GM23338 (cell line): ENCODE data around the gene RNF220. TPM values are rescaled to one million over a fixed set of nuclear protein-coding genes. Genes with fewer than 3 reads are reported as not detected.

Experiments
- ATAC-seq: fragments of 200-7000 bp; cut with Tn5 transposase; 3 replicates; pipeline ENCODE4 v1.9.1; 2020
- DNase-seq: peaks from one replicate; pipeline ENCODE4 v3.0.0-alpha.2; 2015; ENCODE audit warnings: low spot score
- H2AFZ ChIP-seq: fragments of 200-600 bp; sonication (generic); 2 replicates; pipeline ENCODE4 v1.8.0; 2016; ENCODE audit warnings: antibody characterized with exemption, mild to moderate bottlenecking, moderate library complexity
- H3F3A ChIP-seq: fragments of 200-600 bp; sonication (generic); replicated peaks from 2 replicates; pipeline ENCODE4 v1.8.0; 2017; ENCODE audit warnings: antibody characterized with exemption, mixed run types, low read depth
- H3K27ac ChIP-seq: fragments of 200-600 bp; sonication (generic); 2 replicates; pipeline ENCODE4 v1.6.1; 2016; ENCODE audit warnings: low read depth
- H3K27me3 ChIP-seq: fragments of 200-600 bp; sonication (generic); 2 replicates; pipeline ENCODE4 v1.8.0; 2016; ENCODE audit warnings: mild to moderate bottlenecking, mixed run types, moderate library complexity; ENCODE audit not compliant: insufficient read depth
- H3K36me3 ChIP-seq: fragments of 200-600 bp; sonication (generic); 2 replicates; pipeline ENCODE4 v1.8.0; 2016; ENCODE audit warnings: mild to moderate bottlenecking; ENCODE audit not compliant: insufficient read depth
- H3K4me1 ChIP-seq: fragments of 200-600 bp; sonication (generic); 2 replicates; pipeline ENCODE4 v1.8.0; 2016; ENCODE audit warnings: mild to moderate bottlenecking, moderate library complexity; ENCODE audit not compliant: insufficient read depth
- H3K4me2 ChIP-seq: fragments of 200-600 bp; sonication (generic); 2 replicates; pipeline ENCODE4 v1.7.1; 2017; ENCODE audit warnings: mixed run types
- H3K4me3 ChIP-seq: fragments of 200-600 bp; sonication (generic); 2 replicates; pipeline ENCODE4 v1.6.1; 2016; ENCODE audit warnings: mixed run types
- H3K79me2 ChIP-seq: fragments of 200-600 bp; sonication (generic); replicated peaks from 2 replicates; pipeline ENCODE4 v1.8.0; 2017; ENCODE audit warnings: mild to moderate bottlenecking; ENCODE audit not compliant: insufficient read depth
- H3K9me2 ChIP-seq: fragments of 200-600 bp; sonication (generic); 2 replicates; pipeline ENCODE4 v1.8.0; 2017; ENCODE audit not compliant: insufficient read depth
- H4K20me1 ChIP-seq: fragments of 200-600 bp; sonication (generic); replicated peaks from 2 replicates; pipeline ENCODE4 v1.8.0; 2017; ENCODE audit warnings: mild to moderate bottlenecking; ENCODE audit not compliant: insufficient read depth
- H3K27ac Mint-ChIP-seq: 2 replicates; pipeline ENCODE4 v1.8.0; 2020; ENCODE audit warnings: inconsistent platforms, mild to moderate bottlenecking, moderate library complexity, mixed read lengths
- H3K27me3 Mint-ChIP-seq: 3 replicates; pipeline ENCODE4 v1.8.0; 2022; ENCODE audit warnings: low read depth, mild to moderate bottlenecking, moderate library complexity, mixed read lengths, inconsistent platforms; ENCODE audit not compliant: insufficient read depth, poor library complexity
- H3K36me3 Mint-ChIP-seq: 3 replicates; pipeline ENCODE4 v1.8.0; 2021; ENCODE audit warnings: low read depth, mild to moderate bottlenecking, inconsistent platforms, moderate library complexity, mixed read lengths
- H3K4me1 Mint-ChIP-seq: 3 replicates; pipeline ENCODE4 v1.8.0; 2020; ENCODE audit warnings: mild to moderate bottlenecking, inconsistent platforms, mixed read lengths
- H3K4me3 Mint-ChIP-seq: 3 replicates; pipeline ENCODE4 v1.8.0; 2021; ENCODE audit warnings: moderate library complexity, mild to moderate bottlenecking, inconsistent platforms, mixed read lengths
- H3K9me3 Mint-ChIP-seq: 3 replicates; pipeline ENCODE4 v1.8.0; 2020; ENCODE audit warnings: moderate library complexity, mild to moderate bottlenecking, inconsistent platforms, mixed read lengths
- CREB1 ChIP-seq: fragments of 250-450 bp; sonication (Bioruptor Pico); IDR thresholded peaks from 2 replicates; pipeline ENCODE4 v1.5.0; 2020; ENCODE audit warnings: low read depth, mild to moderate bottlenecking, moderate library complexity
- CTCF ChIP-seq, 2 experiments: fragments of 200-600 bp in 1 of 2; sonication (generic) in 1 of 2; conservative IDR thresholded peaks; 2 replicates each; pipeline versions ENCODE4 v1.5.1 to v1.6.1; 2016 to 2017; ENCODE audit warnings: antibody characterized with exemption in 2 of 2, low read depth in 2 of 2, mild to moderate bottlenecking in 2 of 2, moderate library complexity in 1 of 2
- ETS1 ChIP-seq: IDR thresholded peaks from 2 replicates; pipeline ENCODE4 v1.6.1; 2016; ENCODE audit warnings: antibody characterized with exemption
- EZH2 ChIP-seq: fragments of 200-600 bp; sonication (generic); IDR thresholded peaks from one replicate; pipeline ENCODE4 v1.8.0; 2017; ENCODE audit warnings: antibody characterized with exemption, mild to moderate bottlenecking, low read depth; ENCODE audit not compliant: unreplicated experiment
- EZH2phosphoT487 ChIP-seq: fragments of 200-600 bp; sonication (generic); IDR thresholded peaks from one replicate; pipeline ENCODE4 v1.8.1; 2018; ENCODE audit warnings: antibody characterized with exemption; ENCODE audit not compliant: unreplicated experiment
- JUNB ChIP-seq: IDR thresholded peaks from one replicate; pipeline ENCODE4 v1.6.1; 2016; ENCODE audit warnings: antibody characterized with exemption; ENCODE audit not compliant: unreplicated experiment
- NANOG ChIP-seq: IDR thresholded peaks from 2 replicates; pipeline ENCODE4 v1.6.1; 2016; ENCODE audit warnings: antibody characterized with exemption, borderline replicate concordance
- POLR2AphosphoS5 ChIP-seq: IDR thresholded peaks from 2 replicates; pipeline ENCODE4 v1.6.1; 2016; ENCODE audit warnings: antibody characterized with exemption, low read depth
- REST ChIP-seq: IDR thresholded peaks from one replicate; pipeline ENCODE4 v1.6.1; 2018; ENCODE audit warnings: antibody characterized with exemption; ENCODE audit not compliant: unreplicated experiment
- STAT1 ChIP-seq: IDR thresholded peaks from one replicate; pipeline ENCODE4 v1.6.1; 2016; ENCODE audit warnings: antibody characterized with exemption; ENCODE audit not compliant: unreplicated experiment
- ZNF114 ChIP-seq: fragments of 250-450 bp; sonication (Bioruptor Pico); IDR thresholded peaks from 2 replicates; pipeline ENCODE4 v1.5.0; 2020; ENCODE audit warnings: mild to moderate bottlenecking, moderate library complexity
- ZNF331 ChIP-seq: fragments of 250-450 bp; sonication (Bioruptor Pico); IDR thresholded peaks from 2 replicates; pipeline ENCODE4 v1.5.0; 2020; ENCODE audit warnings: low read depth, mild to moderate bottlenecking, moderate library complexity
- ZNF462 ChIP-seq: fragments of 250-450 bp; sonication (Bioruptor Pico); IDR thresholded peaks from 2 replicates; pipeline ENCODE4 v1.5.0; 2020; ENCODE audit warnings: mild to moderate bottlenecking, moderate library complexity
- polyA plus RNA-seq: library from polyadenylated mRNA; unstranded; fragments of >200 nt; fragmentation: Nextera tagmentation; extraction: Ambion mirVana; gene quantifications from 2 replicates; pipeline ENCODE4 v1.2.1, GENCODE V29; 2016
- total RNA-seq: library from RNA; depleted of rRNA; stranded (reverse); fragments of >200 nt; shearing (Covaris generic); gene quantifications from 2 replicates; pipeline ENCODE4 v1.2.3, GENCODE V29; 2014

The RNF220 gene
- total and polyA plus RNA-seq, 2 experiments from 2014 or later: 72.8 to 168 TPM

- H2AFZ ChIP-seq: peak overlapping the region; percentile 52
- Mint-ChIP-seq H3K4me1 (no peaks in the 10 kb centered on the region; the same call in 1 of the 3 replicates), H3K27me3 (peaks cover 21% of the 10 kb centered on the region), H3K27ac (peak overlapping the region; percentile 29), H3K4me3 (peak overlapping the region; percentile 95), H3K36me3 (no peaks in the 10 kb centered on the region; the same call in 2 of the 3 replicates), H3K9me3 (no peaks in the 10 kb centered on the region)
- peak overlapping the region; percentile 84 for H3K4me2 ChIP-seq
- H3K4me1 ChIP-seq: peaks cover 23% of the 10 kb centered on the region
- H3F3A ChIP-seq: peaks cover 12% of the 10 kb centered on the region; the same call in 1 of the 2 replicates
- DNase-seq: peak; percentile 68
- no peak for TF ChIP-seq CTCF (conservative IDR thresholded peaks at IDR 0.05; ENCODE audit: low read depth in 2 of 2)
- no peak for TF ChIP-seq CREB1 (CRISPR knock-in tag)
- no peak for TF ChIP-seq NANOG
- no peak for TF ChIP-seq REST
- no peak for TF ChIP-seq ZNF114 (CRISPR knock-in tag)
- no peak for TF ChIP-seq ZNF331
- no peak; the same call in 1 of the 2 replicates for TF ChIP-seq ETS1
- TF ChIP-seq EZH2phosphoT487: no peak
- TF ChIP-seq POLR2AphosphoS5: no peak
- no peak for TF ChIP-seq JUNB
- no peak for TF ChIP-seq ZNF462
- TF ChIP-seq EZH2: no peak
- TF ChIP-seq STAT1: no peak
- peaks cover 35% of the 10 kb centered on the region for H3K79me2 ChIP-seq
- ATAC-seq: peak; percentile 44
- no peaks in the 10 kb centered on the region for H3K9me2 ChIP-seq
- H3K4me3 ChIP-seq: peak overlapping the region; percentile 98
- peaks cover 49% of the 10 kb centered on the region for H3K27me3 ChIP-seq
- no peak overlapping the region for H3K27ac ChIP-seq
- no peaks in the 10 kb centered on the region for H3K36me3 ChIP-seq
- peaks cover 21% of the 10 kb centered on the region for H4K20me1 ChIP-seq
Measured at GRCh38 chr1:44405798-44406736, 1.0 kb downstream of the RNF220 start.
